ENCODE measurements around the gene FAM13C. TPM values are rescaled to one million over a fixed set of nuclear protein-coding genes. Genes with fewer than 3 reads are reported as not detected.

The FAM13C gene
- polyA plus RNA-seq, 1 of the 3 experiments (the other 2 are of a cell fraction) = 7.6 TPM

DNA sequence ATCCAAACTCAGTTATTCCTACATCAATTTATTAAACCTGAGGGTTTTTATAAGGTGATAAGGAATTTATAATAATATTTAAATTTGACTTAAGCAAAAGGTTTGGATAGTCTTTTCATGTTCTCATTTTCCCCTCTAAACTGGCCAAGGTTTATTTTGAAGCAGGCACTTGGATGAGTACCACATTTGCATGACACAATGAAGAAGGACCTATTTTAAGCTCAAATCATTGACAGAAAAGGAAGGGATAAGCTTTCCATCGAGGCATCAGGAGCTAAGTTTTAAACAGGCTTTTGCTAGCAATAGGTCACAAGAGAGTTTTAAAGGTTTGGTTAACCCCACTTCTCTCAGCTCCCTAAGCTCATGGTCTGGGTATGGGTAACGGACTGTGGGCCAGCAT is 28.7 kb upstream of the FAM13C start:
- CTCF ChIA-PET = interaction anchor here (1.2 to 3.4 kb wide), 2 partner anchors 189 to 214 kb away, joined by 3 to 10 read pairs; no protein-coding TSS in a partner anchor
- 66% methylated on average over 2 of the region's 2 CpGs for WGBS (ENCODE audit: low lambda C conversion rate)

DNA sequence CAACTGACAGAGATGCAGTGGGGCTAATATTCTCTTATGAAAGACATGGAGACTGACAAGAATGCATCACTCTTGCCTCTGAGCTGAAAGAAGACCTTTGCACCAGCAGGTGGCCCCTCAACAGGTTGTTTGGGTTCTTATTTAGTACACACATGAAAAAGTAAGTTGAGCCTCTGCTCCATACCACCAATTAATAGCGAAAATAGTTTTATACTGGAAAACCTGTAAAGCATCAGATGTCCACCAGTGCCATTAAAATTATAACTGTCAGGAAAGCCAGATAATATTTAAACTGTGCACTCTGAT is 26.3 kb upstream of the FAM13C start:
- TF ChIP-seq FOXJ3 (CRISPR knock-in tag; IDR thresholded peaks at IDR 0.05) = no peak
- no peak for TF ChIP-seq SMC3 (IDR thresholded peaks at IDR 0.05; ENCODE audit: low read depth, low read length)
- no peak for TF ChIP-seq EZH2phosphoT487 (IDR thresholded peaks at IDR 0.05; ENCODE audit: borderline replicate concordance, low read depth)
- TF ChIP-seq ELF1 (IDR thresholded peaks at IDR 0.05) = no peak
- TF ChIP-seq, protein P1, sequence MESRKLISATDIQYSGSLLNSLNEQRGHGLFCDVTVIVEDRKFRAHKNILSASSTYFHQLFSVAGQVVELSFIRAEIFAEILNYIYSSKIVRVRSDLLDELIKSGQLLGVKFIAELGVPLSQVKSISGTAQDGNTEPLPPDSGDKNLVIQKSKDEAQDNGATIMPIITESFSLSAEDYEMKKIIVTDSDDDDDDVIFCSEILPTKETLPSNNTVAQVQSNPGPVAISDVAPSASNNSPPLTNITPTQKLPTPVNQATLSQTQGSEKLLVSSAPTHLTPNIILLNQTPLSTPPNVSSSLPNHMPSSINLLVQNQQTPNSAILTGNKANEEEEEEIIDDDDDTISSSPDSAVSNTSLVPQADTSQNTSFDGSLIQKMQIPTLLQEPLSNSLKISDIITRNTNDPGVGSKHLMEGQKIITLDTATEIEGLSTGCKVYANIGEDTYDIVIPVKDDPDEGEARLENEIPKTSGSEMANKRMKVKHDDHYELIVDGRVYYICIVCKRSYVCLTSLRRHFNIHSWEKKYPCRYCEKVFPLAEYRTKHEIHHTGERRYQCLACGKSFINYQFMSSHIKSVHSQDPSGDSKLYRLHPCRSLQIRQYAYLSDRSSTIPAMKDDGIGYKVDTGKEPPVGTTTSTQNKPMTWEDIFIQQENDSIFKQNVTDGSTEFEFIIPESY (IDR thresholded peaks at IDR 0.05; ENCODE audit: borderline replicate concordance, low read depth) = no peak
- TF ChIP-seq JUND (IDR thresholded peaks at IDR 0.05) = no peak
- no peak for TF ChIP-seq RAD21 (IDR thresholded peaks at IDR 0.05; ENCODE audit: low read length)
- TF ChIP-seq TEAD4 (IDR thresholded peaks at IDR 0.05; ENCODE audit: borderline replicate concordance, insufficient read depth) = no peak
- no peak for TF ChIP-seq FOSL2 (IDR thresholded peaks at IDR 0.05; ENCODE audit: borderline replicate concordance, low read depth)
- TF ChIP-seq TCF12 (IDR thresholded peaks at IDR 0.05) = no peak
- TF ChIP-seq, protein P2, sequence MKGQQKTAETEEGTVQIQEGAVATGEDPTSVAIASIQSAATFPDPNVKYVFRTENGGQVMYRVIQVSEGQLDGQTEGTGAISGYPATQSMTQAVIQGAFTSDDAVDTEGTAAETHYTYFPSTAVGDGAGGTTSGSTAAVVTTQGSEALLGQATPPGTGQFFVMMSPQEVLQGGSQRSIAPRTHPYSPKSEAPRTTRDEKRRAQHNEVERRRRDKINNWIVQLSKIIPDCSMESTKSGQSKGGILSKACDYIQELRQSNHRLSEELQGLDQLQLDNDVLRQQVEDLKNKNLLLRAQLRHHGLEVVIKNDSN (IDR thresholded peaks at IDR 0.05; ENCODE audit: borderline replicate concordance, low read depth) = no peak
- no peak for TF ChIP-seq MAX (IDR thresholded peaks at IDR 0.05; ENCODE audit: low read depth)
- H3K36me3 ChIP-seq (replicated peaks in 1 of 2; ENCODE audit: control insufficient read depth in 1 of 2, insufficient read depth in 2 of 2, low read length in 1 of 2) = no peaks in the 10 kb centered on the region
- H3K4me1 ChIP-seq (ENCODE audit: control insufficient read depth in 1 of 2, insufficient read depth in 2 of 2, low read depth in 1 of 2, low read length in 1 of 2) = peaks cover 0 to 29% of the 10 kb centered on the region in 2 experiments
- H3K27me3 ChIP-seq (ENCODE audit: insufficient read depth) = no peaks in the 10 kb centered on the region
- H3K79me2 ChIP-seq (ENCODE audit: insufficient read depth) = no peaks in the 10 kb centered on the region
- no peak overlapping the region for H3K4me3 ChIP-seq (ENCODE audit: low read depth in 2 of 2, low read length in 1 of 2)
- H3K4me2 ChIP-seq = no peak overlapping the region
- no peak overlapping the region for H3K9ac ChIP-seq
- no peaks in the 10 kb centered on the region for H3K9me3 ChIP-seq
- ChIA-PET POLR2A (no interaction called here), CTCF (interaction anchor here (0.9 to 3.4 kb wide), 2 partner anchors 15 to 191 kb away, joined by 3 to 10 read pairs; no protein-coding TSS in a partner anchor)
- 93% methylated on average over 1 of the region's 1 CpG for WGBS (ENCODE audit: low lambda C conversion rate)
- peaks cover 37% of the 10 kb centered on the region for H3F3A ChIP-seq (replicated peaks; ENCODE audit: insufficient read depth)
- DNase-seq = no peak
- no peaks in the 10 kb centered on the region for H3K9me2 ChIP-seq
- H2AFZ ChIP-seq (ENCODE audit: low read depth) = peak overlapping the region; percentile 23; the same call in 1 of the 2 replicates
- no peaks in the 10 kb centered on the region for H4K20me1 ChIP-seq (ENCODE audit: insufficient read depth)
- H3K27ac ChIP-seq (ENCODE audit: low read depth in 2 of 2, low read length in 1 of 2) = peak overlapping the region; percentile 35 to 97; a peak in 3 of 4 replicates

More for the DNA sequence above, 28.7 kb upstream of the FAM13C start:
- Histone ChIP-seq H4K20me1 (ENCODE audit: insufficient read depth) (no peaks in the 10 kb centered on the region), H3K79me2 (ENCODE audit: insufficient read depth) (no peaks in the 10 kb centered on the region), H3K4me2 (no peak overlapping the region), H3K9me3 (no peaks in the 10 kb centered on the region), H3F3A (replicated peaks; ENCODE audit: insufficient read depth) (peaks cover 36% of the 10 kb centered on the region), H3K9ac (no peak overlapping the region), H2AFZ (ENCODE audit: low read depth) (no peak overlapping the region), H3K4me3 (ENCODE audit: low read depth in 2 of 2, low read length in 1 of 2) (no peak overlapping the region), H3K27ac (ENCODE audit: low read depth in 2 of 2, low read length in 1 of 2) (no peak overlapping the region), H3K9me2 (no peaks in the 10 kb centered on the region), H3K36me3 (replicated peaks in 1 of 2; ENCODE audit: control insufficient read depth in 1 of 2, insufficient read depth in 2 of 2, low read length in 1 of 2) (no peaks in the 10 kb centered on the region), H3K27me3 (ENCODE audit: insufficient read depth) (no peaks in the 10 kb centered on the region), H3K4me1 (ENCODE audit: control insufficient read depth in 1 of 2, insufficient read depth in 2 of 2, low read depth in 1 of 2, low read length in 1 of 2) (peaks cover 0 to 32% of the 10 kb centered on the region in 2 experiments)
- TF ChIP-seq MAX (IDR thresholded peaks at IDR 0.05; ENCODE audit: low read depth) (no peak), SIN3A (IDR thresholded peaks at IDR 0.05; ENCODE audit: borderline replicate concordance, low read depth, low read length) (no peak), CTCF (IDR thresholded peaks at IDR 0.05) (no peak), IRF3 (IDR thresholded peaks at IDR 0.05; ENCODE audit: low read depth, low read length) (no peak), NRF1 (IDR thresholded peaks at IDR 0.05; ENCODE audit: low read depth, low read length) (no peak)
- DNase-seq = no peak
- POLR2A ChIA-PET = no interaction called here
